HG03159 (cell line): ENCODE measurements around the gene NKX2-2.
"Not testable (repeated sequence)": the region's sequence is repeated elsewhere in the genome, so short reads cannot be mapped to it uniquely, and the experiment has no call there.

Experiments
- ATAC-seq: cut with Tn5 transposase; IDR thresholded peaks from one replicate; pipeline ENCODE4 v1.9.1; 2021; ENCODE audit warnings: mild to moderate bottlenecking, moderate library complexity; ENCODE audit not compliant: unreplicated experiment

Gene NKX2-2

DNA sequence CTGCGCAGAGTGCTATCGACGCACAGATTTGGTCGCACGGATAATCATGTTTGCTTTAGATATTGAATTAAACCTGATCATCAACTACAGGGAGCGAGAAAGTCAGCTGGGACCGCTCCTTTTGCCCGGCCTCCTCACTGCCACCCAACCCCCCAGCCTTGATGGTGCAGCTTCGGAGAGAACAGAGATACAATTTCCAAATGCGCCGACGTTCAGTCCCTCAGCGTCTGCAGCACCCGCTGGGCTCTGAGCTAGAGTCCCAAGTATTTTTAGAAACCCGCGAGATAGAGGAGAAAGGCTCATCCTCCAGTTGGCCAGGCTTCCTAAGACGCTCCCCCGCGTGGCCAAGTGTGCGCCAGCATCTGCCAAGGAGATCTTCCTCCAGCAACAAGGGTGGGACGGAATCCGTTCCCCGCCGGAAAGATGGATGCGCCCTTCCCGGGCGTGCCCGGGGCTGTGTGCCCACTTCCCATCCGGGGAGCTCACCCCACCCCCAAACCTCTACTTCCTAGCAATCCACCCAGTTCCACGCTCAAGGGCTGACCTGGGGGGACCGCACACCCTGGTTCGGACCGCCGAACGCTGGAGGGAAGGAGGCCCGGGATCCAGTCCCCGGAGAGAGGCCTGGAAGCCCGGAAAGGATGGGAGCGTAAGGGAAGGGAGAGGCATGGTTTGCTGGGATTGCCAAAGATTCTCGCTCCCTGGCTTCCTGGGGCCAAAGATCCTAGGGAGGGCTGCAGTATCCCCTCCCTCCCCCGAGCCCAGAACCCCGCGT is 4.1 kb downstream of the NKX2-2 start:
- no peak for ATAC-seq

DNA sequence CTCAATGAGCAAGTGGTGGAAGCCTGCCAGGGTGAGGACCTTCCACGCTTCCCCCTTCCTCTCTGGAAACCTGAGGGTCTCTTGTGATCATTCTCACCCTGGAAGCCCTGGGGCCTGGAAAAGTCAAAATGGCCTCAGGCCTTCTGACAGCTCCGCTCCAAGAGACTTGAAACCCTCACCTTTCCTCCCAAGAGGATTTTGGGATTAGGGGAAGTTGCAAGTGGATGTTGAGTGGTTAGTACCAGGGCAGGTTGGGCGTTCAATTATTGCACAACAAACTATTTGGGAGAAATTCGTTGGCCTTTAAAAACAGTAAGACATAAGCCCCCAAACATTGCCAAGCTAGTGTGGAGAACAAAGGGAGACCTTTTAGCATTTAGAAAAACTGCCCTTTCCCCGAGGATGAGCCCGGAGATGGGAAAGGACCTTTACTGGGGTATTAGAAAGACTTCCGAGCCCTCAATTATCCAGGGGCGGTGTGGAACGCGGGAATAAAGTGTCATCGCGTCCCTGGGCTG is 4.7 kb downstream of the NKX2-2 start:
- ATAC-seq: no peak

DNA sequence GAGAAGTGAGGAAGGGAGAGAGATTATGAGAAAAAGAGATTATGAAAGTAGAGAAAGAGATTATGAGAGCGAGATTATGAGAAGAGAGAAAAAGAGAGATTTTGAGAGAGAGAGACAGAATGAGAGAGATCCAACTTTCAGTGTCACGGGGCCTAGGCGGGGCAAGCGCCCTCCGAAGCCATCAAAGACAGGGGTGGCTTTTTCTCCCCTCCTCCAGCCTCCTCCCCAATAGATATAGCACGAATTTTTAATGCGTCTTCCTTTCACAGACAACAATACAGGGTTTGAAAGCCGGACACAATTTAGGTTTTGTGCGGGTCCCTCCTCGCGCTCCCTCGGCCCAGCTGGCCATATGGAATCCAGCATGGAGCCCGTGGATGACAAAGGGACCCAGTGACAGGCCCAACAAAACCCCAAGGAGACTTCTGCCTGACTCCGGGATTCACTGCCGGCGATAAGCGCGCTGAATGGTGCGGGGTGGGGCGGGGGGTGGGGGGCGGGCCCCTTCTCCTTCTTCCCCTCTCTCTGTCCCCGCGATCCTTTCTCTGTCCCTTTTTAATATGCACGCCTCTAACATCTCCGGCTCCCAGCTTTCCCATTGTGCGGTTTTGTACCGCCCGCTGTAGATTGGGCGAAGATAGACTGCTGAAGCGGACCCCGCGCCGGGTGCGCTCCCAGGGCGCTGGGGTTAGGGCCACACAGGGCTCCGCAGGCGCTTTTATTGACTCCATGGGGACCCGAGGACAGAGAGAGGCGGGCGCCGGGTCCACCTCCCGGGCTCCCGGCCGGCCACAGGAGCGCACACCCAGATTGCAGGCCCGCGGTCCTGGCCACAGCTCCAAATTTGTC is 5.4 kb downstream of the NKX2-2 start:
- no peak for ATAC-seq

DNA sequence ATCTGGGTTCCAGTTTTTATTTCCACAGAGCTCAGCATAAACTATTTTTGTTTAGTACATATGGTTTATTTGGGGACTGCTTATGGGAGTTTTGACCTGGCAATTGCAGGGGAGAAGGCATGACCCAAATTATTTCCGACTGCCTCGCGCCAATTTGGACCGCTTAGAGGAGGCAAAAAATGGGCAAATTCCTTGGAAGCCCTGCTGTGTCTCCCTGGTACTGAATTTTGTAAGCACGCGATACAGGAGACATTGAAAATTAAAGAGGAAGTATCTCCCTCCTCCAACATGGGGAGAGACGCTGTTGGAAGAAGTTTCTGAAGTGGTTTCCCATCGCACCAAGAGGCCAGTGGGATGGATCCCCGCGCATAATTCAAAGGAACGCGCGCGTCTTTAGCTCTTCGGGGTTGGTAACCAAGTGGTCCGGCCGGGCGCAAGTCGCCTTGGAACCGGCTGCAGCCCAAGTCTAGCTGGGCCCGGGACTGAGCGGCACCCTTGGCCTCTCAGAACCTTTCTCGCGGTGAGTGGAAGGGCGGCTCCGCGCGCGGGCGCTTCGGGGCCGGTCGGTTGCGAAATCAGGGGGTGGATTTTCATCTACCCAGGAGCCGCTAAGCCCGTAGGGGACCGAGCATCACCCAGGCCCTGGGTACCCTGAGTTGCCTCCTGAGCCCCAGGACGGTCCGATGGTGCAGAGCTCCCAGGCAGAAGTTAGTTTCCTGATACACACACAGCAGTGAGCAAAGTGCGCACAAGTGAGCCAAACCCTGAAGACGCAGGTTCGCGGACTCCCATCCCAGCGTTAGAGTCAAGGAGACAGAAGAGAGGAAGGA is 6.2 kb downstream of the NKX2-2 start:
- no peak for ATAC-seq

DNA sequence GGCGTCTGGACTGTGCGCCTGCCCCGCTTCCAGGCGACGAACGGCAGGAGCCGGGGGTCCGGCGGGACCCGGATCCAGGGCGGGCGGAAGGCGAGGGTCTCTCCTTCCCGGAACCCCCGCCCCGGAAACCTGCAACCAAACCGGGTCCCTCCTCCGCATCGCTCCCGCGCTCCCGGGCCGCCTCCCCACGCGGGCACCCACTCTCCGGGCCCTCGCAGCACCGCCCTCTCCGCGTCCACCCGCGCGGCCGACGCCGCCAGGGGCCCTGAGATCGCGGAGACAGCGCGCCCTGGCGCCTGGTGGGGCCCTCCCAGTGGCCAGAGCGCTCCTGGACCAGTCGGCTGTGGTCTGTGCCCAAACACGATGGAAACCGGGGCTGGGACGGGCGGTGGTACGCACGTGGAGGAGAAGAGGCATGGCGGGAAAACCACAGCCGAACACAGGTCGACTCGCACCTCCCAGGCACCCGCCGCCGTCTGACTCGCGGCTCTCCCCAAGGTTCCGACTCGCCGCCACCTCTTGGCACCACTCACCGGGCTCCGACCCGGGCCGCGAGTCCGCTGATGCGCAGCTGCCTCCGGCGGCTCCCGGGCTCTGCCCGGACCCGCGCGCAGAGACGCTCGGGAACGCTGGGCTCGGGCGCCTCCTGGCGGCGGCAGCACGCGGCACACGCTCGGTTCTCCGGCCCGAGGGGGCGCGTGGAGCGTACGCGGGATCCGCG is 7.9 kb downstream of the NKX2-2 start:
- no peak for ATAC-seq

DNA sequence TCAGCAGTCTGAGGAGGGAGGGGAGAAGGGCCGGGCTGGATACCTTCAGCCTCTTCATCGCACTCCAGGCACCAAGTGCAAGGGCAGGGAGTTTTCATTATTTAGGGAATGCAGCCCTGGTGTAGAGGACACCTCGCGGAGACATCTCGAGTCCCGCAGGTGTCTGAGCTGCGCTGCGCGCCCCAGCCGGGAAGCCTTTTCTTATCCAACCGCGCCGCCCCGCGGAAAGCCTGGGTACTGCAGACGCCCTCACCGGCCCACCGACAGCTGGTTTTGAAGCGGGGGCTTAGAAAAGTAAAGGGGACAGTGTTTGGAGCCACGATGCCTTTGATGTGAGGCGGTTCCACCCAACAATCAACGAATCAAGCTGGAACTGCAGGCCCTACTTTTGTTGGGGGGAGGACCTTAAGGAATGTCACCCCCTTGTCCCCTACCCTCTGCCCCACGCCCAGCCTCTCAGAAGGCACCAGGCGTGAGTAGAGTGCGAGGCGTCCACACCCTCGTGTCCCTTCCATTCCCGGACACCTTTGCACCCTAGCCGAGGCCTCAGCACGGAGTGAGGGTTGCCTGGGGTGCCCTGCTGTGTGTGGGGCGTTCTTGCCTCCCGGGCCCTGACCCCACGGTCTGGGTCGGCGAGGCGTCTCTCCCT is 8.6 kb downstream of the NKX2-2 start:
- no peak for ATAC-seq

DNA sequence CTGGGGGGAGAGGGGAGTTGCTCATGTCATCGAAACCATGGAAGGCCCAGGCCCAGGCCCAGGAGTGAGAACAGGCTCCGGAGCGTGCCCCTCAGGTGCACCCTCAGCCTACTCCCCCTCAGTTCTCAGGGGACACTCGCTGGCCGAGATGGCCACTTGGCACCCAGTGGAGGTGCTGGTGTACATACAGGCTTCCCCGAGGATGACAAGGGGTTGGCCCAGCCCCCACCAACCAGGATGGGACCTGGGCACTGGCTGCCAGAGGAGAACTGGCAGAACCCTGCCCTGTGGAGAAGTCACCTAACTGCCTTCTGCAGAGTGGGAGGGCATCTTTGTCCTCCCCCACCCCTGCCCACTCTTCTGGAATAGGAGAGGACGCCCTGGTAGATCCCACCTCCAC is 9.5 kb downstream of the NKX2-2 start:
- no peak for ATAC-seq

DNA sequence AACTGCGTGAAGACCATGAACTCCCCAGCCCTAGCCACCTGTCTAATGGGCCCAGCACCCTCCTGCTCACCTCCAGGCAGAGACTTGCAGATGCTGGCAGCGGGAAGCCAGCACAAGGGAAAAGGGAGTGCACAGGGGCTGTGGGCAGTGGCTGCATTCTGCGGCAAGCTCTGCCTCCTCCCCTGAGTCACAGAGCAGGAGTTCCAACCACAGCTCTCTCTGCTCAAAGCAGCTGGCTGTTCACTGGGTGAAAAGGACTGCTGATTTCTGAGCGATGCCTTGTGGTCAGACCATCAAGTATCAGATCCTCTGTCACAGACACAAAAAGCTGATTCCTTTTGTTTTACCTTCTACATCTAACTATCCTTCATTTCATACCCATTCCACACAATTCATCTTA is 10.5 kb downstream of the NKX2-2 start:
- ATAC-seq: peak; percentile 83

DNA sequence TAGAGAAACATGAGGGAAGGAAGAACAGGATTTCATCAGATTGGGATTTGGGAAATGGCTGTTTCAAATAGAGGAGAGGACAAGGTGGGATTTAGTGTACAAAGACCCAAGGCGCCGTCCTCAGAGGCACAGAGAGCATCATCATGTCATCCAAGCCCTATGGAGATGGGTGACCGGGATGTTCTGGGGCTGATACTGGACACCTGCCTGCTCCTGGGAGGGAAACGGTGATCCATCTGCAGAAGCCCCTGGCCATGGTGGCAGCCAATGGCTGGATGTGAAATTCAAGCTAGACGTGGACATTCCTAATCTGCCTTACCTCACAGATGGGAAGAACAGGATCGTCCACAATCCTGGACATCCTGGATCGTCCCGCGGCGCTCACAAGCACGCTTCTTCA is 12.7 kb downstream of the NKX2-2 start:
- ATAC-seq: no peak

DNA sequence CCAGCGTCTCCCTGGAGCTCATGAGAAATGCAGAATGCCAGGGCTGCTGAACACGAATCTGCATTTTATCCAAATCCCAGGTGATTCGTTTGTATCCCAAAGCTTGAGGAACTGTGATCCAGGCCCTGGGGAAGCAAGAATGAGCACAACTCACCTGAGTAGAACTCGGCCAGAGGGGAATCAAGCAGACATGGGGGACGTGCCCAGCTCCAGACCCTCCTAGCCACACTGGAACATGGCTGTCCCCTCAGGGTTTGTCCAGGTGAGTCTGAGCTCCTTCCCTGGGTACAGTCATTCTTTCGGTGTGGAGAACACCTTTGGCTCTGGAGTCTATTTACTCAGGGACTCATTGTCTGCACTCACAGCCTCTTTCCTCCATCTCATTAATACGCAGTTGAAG is 13.3 kb downstream of the NKX2-2 start:
- ATAC-seq: no peak

DNA sequence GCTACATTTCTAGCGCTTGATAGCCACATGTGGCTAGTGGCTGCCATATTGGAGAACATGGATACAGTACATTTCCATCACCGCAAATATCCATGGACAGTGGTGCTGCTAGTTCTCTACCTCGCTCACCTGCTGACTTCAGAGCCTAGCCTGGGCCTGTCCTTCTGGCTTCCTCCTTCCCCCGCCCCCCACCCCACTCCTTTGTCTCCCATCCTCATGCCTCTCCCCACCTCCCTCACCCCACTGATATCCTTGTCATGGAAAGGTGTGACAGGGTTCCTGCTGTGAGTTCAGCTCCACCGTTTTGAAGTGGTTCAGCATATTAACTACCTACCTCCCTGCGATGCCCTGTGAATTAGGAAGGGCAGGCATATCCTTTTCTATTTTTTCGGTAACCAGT is 14.2 kb downstream of the NKX2-2 start:
- ATAC-seq: no peak

DNA sequence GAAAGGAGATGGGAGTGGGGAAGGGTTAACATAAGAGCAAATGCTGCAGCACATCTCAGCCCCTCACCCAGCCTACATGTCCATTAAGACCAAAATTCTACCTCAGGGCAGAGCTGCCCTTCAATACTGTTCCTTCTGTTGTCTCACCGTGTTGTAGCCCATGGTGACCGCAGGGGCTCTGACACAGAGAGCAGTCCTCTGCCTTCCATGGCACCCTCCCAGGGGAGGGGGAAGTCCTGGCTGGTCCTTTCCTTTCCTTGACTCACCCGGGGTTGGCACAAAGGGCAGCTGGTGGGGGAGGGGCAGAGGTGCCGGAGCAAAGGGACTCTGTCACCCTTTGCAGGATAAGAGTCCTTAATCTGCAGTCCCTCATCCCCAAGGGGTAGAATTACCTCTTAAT is 15.2 kb downstream of the NKX2-2 start:
- no peak for ATAC-seq

DNA sequence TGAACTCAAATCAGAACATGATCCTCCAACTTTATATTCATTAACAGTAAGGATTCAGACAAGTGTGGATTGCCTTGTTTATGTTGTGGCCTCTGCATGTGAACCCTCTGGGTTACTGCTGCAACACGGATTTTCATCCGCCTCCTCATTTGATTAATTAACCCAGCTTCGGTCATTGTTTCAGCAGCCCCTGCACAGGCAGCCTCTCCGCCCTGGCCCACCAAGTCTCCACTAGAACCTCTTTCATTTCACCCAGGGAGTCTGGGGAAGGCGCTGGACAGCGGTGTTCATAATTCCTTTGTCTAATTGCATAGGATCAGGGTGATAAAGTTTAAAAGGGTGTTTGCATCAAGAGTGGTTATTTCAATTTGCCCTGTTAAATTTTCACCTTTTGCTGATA is 15.7 kb downstream of the NKX2-2 start:
- no peak for ATAC-seq

DNA sequence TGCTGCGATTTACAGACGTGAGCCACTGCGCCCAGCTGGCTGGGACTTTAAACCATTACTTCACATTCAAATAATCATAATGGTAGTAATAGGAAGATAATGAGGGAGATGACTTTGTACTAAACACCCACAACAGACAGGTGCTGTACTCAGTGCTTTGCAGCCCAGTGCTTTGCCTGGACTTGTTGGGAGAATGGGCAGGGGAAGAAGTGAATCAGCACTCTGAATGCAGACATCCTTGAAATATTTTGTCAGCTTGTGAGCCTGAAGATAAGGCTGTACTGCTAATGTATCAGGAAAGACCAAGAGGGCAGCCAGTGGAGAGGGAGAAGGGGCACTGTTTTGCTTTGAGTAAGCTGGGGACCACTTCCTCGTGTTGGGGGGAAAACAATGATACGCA is 17.4 kb downstream of the NKX2-2 start:
- no peak for ATAC-seq

DNA sequence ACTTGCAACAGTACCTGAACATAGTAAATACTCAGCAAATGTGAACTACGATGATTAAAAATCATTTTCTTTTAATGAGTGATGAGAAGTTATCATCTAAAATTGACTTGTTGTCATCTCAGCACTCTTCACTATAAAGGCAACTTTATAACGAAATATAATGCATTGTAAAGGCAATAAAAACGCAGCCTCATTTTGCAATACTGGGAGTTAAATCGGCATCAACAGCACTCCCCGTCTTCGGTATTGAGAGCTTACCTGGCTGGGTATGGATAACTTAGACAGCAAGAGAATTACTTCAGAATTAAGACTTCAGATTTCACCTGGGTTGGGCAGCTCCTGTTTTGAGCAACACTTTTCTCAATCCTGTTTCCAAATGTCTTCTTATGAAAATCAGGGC is 20.8 kb downstream of the NKX2-2 start:
- ATAC-seq: no peak

DNA sequence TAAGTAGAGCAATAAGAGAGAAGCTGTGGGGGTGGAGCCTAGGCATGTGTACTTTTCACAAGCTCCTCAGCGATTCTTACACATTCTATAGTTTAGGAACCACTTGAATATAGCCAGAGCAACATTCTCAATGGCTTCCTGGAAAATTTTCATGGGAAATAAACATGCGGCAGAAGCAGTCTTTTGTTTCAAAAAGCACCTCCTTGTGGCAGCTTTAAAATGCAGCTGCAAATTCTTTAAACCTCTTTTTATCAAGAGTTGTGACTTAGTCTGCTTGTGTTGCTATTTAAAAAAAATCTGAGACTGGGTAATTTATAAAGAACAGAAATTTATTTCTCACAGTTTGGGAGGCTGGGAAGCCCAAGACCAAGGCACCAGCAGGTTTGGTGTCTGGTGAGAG is 23.8 kb downstream of the NKX2-2 start:
- no peak for ATAC-seq

DNA sequence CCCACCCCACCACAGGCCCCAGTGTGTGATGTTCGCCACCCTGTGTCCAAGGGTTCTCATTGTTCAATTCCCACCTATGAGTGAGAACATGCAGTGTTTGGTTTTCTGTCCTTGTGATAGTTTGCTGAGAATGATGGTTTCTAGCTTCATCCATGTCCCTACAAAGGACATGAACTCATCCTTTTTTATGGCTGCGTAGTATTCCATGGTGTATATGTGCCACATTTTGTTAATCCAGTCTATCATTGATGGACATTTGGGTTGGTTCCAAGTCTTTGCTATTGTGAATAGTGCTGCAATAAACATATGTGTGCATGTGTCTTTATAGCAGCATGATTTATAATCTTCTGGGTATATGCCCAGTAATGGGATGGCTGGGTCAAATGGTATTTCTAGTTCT is 33.7 kb downstream of the NKX2-2 start:
- not testable (repeated sequence) for ATAC-seq

DNA sequence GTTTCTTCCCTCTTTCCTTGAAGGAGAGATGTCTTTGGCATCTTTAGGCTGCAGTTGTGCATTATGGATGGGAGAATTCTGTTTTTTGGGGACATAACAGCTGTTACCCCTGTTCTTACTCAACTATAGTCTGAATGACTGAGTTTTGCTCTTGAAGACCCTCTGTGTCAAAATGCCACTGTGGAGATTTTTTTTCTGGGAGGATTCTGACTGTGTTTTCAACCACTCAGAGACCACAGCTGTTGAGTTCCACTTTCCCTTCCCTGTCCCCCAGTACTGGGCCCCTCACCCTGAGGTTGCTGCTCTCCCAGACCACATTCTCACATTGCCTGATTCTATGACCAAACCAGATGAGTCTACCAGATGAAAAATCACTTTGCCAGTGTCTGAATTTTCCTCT is 48.1 kb downstream of the NKX2-2 start:
- ATAC-seq: no peak

DNA sequence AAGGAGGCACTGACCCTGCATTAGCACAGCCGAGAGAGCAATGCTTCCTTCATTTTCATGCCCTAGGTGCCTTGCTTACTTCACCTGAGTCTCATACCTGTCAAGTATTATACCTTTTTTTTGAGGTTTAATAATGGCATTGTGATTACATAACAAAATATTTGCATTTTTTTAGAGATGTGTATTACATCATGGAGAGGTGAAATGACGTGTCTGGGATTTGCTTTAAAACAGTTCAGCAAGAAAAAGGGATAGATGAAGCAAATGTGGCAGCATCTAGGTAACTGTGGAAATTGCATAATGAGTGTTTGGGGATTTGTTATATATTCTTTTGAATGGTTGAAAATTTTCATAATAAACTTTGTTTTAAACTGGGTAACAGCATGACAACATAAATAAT is 48.9 kb downstream of the NKX2-2 start:
- ATAC-seq: no peak
